Stomach smooth muscle (tissue), 2 donors: Measurements from ENCODE around the gene ADH1B.
"Not testable (repeated sequence)": the region's sequence is repeated elsewhere in the genome, so short reads cannot be mapped to it uniquely, and the experiment has no call there.

Experiments used
- H3K27ac ChIP-seq: one replicate; pipeline ENCODE4 v1.7.0; 2013; ENCODE audit warnings: mild to moderate bottlenecking, low read length, inconsistent platforms
- H3K27me3 ChIP-seq, 2 donors: one replicate each; pipeline ENCODE4 v1.7.0; 2013; ENCODE audit warnings: low read length in 2 of 2; ENCODE audit not compliant: insufficient read depth in 2 of 2, control insufficient read depth in 1 of 2
- H3K36me3 ChIP-seq, 2 donors: one replicate each; pipeline ENCODE4 v1.7.0; 2013; ENCODE audit warnings: low read length in 2 of 2; ENCODE audit not compliant: control insufficient read depth in 2 of 2, insufficient read depth in 2 of 2
- H3K4me1 ChIP-seq: one replicate; pipeline ENCODE4 v1.7.0; 2013; ENCODE audit warnings: low read length; ENCODE audit not compliant: control insufficient read depth, insufficient read depth
- H3K4me3 ChIP-seq, 2 donors: one replicate each; pipeline ENCODE4 v1.7.0; 2013; ENCODE audit warnings: low read length in 2 of 2
- H3K9ac ChIP-seq, 2 donors: one replicate each; pipeline ENCODE4 v1.7.0; 2013; ENCODE audit warnings: low read length in 2 of 2, mild to moderate bottlenecking in 1 of 2
- H3K9me3 ChIP-seq, 2 donors: one replicate each; pipeline ENCODE4 v1.7.0; 2013; ENCODE audit warnings: low read length in 2 of 2; ENCODE audit not compliant: control insufficient read depth in 2 of 2
- donor health status: healthy.
- donor health status: Pancreatic carcinoma.

ADH1B gene

DNA sequence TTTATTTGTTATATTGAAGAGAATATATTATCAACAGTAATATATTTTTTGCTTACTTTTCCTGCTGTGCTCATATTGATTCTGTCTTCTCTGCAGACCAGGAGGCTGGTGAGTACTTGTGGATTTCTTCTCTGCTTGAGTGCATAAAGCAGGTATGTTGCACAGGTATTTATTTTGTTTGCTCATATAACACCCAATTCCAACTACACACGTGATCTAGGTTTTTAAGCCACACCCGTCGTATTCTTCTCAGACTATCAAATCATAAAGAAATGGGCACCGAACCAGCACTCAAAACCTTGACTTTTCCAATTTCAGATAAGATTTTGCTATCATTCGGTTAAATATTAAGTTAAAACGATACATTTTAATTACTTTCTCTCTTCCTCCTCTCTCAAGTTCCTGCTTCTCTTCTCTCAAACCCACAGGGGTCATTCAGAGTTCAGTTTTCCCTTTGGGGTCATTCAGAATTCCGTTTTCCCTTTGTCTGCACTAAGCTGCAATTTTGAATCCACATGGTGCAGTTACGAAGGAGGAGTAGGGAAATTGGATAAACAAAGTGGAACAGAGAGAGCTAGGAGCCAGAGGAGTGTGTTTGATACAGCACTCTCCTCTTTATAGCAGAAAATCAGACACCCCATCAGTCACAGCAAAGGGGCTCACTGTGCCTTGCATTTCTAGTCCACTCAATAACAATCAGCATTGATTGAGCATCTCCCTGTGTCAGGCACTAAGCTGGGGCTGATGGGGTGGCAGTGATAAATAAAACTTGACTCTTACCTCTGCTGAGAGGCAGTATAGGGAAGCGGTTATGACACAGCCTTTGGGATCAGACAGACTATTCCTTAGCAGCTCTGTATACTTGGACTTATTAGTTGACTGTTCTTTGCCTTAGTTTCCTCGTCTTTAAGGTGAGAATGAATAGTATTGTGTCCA lies 31.7 kb upstream of the ADH1B start, which contains the start of gene ADH1C:
ADH1C (minus strand) TSS at position 145 of the 936 bp plus-strand sequence; CDS start at position 74, 71 bp downstream.
- H3K36me3 ChIP-seq, result no peaks in the 10 kb centered on the region
- no peaks in the 10 kb centered on the region for H3K27me3 ChIP-seq
- peaks cover 3% of the 10 kb centered on the region for H3K4me1 ChIP-seq
- no peak within 1 kb of the TSS for H3K9ac ChIP-seq
- H3K9me3 ChIP-seq, result no peaks in the 10 kb centered on the region
- H3K27ac ChIP-seq, result no peak within 1 kb of the TSS
- no peak within 1 kb of the TSS for H3K4me3 ChIP-seq

- H3K4me1 ChIP-seq, result peaks cover 3% of the 10 kb centered on the region
Observed at GRCh38 chr4:99351487-99351886, 30.3 kb upstream of the ADH1B start.

DNA sequence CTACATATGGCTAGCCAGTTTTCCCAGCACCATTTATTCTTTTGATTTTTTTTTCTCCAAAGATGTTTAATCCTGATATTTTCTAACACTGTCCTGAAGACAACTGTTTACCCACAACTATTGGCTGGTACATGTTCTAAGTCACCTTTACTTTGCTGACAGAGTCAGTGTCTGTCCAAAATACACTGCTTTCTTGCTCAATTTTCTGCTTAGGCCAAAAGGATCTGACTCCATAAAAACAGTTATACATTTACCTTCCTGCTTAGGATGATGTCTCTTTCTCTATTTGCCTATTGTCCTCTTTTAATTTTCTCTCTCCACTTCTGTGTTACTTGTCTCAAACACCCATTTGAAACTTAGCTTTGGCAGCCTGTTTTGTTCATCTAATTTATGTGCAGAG lies 28.1 kb upstream of the ADH1B start:
- no peaks in the 10 kb centered on the region for H3K27me3 ChIP-seq
- no peaks in the 10 kb centered on the region for H3K36me3 ChIP-seq
- H3K27ac ChIP-seq, result no peak overlapping the region
- no peak overlapping the region for H3K9ac ChIP-seq
- H3K9me3 ChIP-seq, result no peaks in the 10 kb centered on the region
- peaks cover 3% of the 10 kb centered on the region for H3K4me1 ChIP-seq
- H3K4me3 ChIP-seq, result no peak overlapping the region

More at GRCh38 chr4:99351487-99351886, 30.3 kb upstream of the ADH1B start:
- H3K27me3 ChIP-seq, result no peaks in the 10 kb centered on the region
- H3K9ac ChIP-seq, result no peak overlapping the region
- H3K4me3 ChIP-seq, result no peak overlapping the region
- no peaks in the 10 kb centered on the region for H3K36me3 ChIP-seq
- no peaks in the 10 kb centered on the region for H3K9me3 ChIP-seq
- no peak overlapping the region for H3K27ac ChIP-seq

GRCh38 chr4:99342624-99343023 lies 21.4 kb upstream of the ADH1B start:
- not testable (repeated sequence) for H3K27me3 ChIP-seq, H3K4me1 ChIP-seq, H3K27ac ChIP-seq, H3K9ac ChIP-seq, H3K9me3 ChIP-seq, H3K4me3 ChIP-seq, H3K36me3 ChIP-seq

- H3K4me1 ChIP-seq, result no peaks in the 10 kb centered on the region
- H3K9me3 ChIP-seq, result no peaks in the 10 kb centered on the region
- H3K36me3 ChIP-seq, result no peaks in the 10 kb centered on the region
- H3K9ac ChIP-seq, result no peak overlapping the region
- no peaks in the 10 kb centered on the region for H3K27me3 ChIP-seq
- H3K4me3 ChIP-seq, result no peak overlapping the region
- no peak overlapping the region for H3K27ac ChIP-seq
Observed at GRCh38 chr4:99341426-99341825, 20.2 kb upstream of the ADH1B start.

DNA sequence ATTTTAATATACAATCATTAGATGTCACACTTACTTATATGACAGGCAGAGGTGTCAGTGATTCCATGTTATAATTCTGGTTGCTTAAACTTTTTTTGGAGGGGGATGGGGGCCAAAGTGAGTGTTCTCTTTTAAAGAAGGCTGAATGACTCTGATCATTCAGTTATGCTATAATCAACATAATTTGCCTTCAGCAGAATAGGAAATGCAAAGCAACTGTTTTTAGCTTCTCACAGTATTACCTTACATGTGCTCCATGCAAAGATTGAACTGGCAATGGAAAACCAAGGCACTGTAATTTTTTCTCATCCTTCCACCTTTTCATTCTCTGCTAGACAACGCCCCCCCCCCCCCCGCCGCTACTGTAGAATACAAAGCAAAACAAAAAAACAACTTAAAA lies 18.0 kb upstream of the ADH1B start:
- Histone ChIP-seq H3K9me3 (no peaks in the 10 kb centered on the region), H3K4me3 (no peak overlapping the region), H3K27me3 (no peaks in the 10 kb centered on the region), H3K36me3 (no peaks in the 10 kb centered on the region), H3K27ac (no peak overlapping the region), H3K9ac (no peak overlapping the region), H3K4me1 (no peaks in the 10 kb centered on the region)

- H3K4me1 ChIP-seq, result no peaks in the 10 kb centered on the region
- H3K9ac ChIP-seq, result no peak overlapping the region
- no peaks in the 10 kb centered on the region for H3K9me3 ChIP-seq
- H3K27ac ChIP-seq, result no peak overlapping the region
- H3K4me3 ChIP-seq, result no peak overlapping the region
- H3K36me3 ChIP-seq, result no peaks in the 10 kb centered on the region
- H3K27me3 ChIP-seq, result no peaks in the 10 kb centered on the region
Observed at GRCh38 chr4:99336553-99336952, 15.4 kb upstream of the ADH1B start.

DNA sequence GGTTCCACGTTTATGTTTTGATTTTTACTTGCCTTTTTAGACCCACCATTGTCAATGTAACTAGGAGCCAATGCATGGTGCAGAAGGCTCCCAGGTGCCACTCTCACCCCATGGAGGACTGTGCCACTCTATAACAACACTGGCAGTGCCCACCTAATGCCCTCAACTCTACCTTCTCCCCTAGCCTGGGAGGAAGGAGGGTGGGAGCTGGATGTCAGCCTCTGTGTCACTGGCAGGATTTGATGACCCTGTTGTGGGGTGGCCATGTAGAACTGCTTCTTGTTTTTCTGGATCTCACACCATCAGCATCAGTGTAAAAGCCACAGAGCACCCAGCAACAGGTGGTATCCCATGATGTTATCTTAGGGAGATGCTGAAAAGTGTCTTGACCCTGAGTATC lies 13.7 kb upstream of the ADH1B start:
- peaks cover 3% of the 10 kb centered on the region for H3K4me1 ChIP-seq
- H3K27me3 ChIP-seq, result no peaks in the 10 kb centered on the region
- H3K9ac ChIP-seq, result no peak overlapping the region
- no peak overlapping the region for H3K27ac ChIP-seq
- H3K4me3 ChIP-seq, result no peak overlapping the region
- no peaks in the 10 kb centered on the region for H3K36me3 ChIP-seq
- H3K9me3 ChIP-seq, result no peaks in the 10 kb centered on the region

- Histone ChIP-seq H3K27me3 (no peaks in the 10 kb centered on the region), H3K4me3 (no peak overlapping the region), H3K9ac (no peak overlapping the region), H3K4me1 (peaks cover 3% of the 10 kb centered on the region), H3K9me3 (no peaks in the 10 kb centered on the region), H3K27ac (no peak overlapping the region), H3K36me3 (no peaks in the 10 kb centered on the region)
Observed at GRCh38 chr4:99330648-99331047, 9.4 kb upstream of the ADH1B start.

GRCh38 chr4:99329876-99330275 lies 8.7 kb upstream of the ADH1B start:
- Histone ChIP-seq H3K9ac (no peak overlapping the region), H3K27me3 (no peaks in the 10 kb centered on the region), H3K27ac (peak overlapping the region; percentile 42), H3K36me3 (no peaks in the 10 kb centered on the region), H3K4me1 (peaks cover 3% of the 10 kb centered on the region), H3K9me3 (no peaks in the 10 kb centered on the region), H3K4me3 (no peak overlapping the region)

DNA sequence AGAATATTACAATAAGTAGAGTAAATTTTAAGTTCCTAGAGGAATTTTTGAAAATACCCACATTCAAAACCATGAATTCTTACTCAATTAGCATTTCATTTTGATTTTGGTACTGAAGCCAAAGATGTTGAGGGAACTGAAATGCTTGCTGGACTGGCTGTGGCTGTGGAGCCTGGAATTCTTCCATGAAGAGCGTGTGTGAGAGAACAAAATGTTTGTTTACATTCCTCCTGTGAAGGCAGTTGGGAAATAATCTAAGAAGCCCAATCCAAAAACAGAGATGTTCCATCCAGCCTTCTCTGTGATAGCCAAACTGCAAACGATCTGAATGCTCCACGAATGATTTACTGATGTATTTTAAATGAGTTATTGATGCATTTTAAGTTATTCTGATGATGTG lies 3.8 kb upstream of the ADH1B start:
- H3K9ac ChIP-seq, result no peak overlapping the region
- H3K9me3 ChIP-seq, result no peaks in the 10 kb centered on the region
- peaks cover 18% of the 10 kb centered on the region for H3K4me1 ChIP-seq
- no peak overlapping the region for H3K4me3 ChIP-seq
- H3K27ac ChIP-seq, result peak overlapping the region; percentile 74
- H3K36me3 ChIP-seq, result no peaks in the 10 kb centered on the region
- H3K27me3 ChIP-seq, result no peaks in the 10 kb centered on the region
